Astrocyte of the spinal cord (primary cell): ENCODE data around the gene MYLK.

Source experiments
- DNase-seq: peaks from one replicate; pipeline ENCODE4 v3.0.0; 2011; ENCODE audit warnings: low read depth, low spot score
- H3K4me3 ChIP-seq: 2 replicates; pipeline ENCODE4 v1.5.1; 2011; ENCODE audit warnings: low read depth, mild to moderate bottlenecking, low read length, moderate library complexity
- in situ Hi-C: cut with HindIII; loops from 2 replicates; pipeline ENCODE4 v1.10.0; 2017; ENCODE audit warnings: low sequenced_read_pairs
- TF ChIP-seq, protein P1 (sequence below): IDR thresholded peaks from 2 replicates; pipeline ENCODE4 v1.5.1; 2012; ENCODE audit warnings: low read depth, mild to moderate bottlenecking, low read length, inconsistent platforms

Gene MYLK

DNA sequence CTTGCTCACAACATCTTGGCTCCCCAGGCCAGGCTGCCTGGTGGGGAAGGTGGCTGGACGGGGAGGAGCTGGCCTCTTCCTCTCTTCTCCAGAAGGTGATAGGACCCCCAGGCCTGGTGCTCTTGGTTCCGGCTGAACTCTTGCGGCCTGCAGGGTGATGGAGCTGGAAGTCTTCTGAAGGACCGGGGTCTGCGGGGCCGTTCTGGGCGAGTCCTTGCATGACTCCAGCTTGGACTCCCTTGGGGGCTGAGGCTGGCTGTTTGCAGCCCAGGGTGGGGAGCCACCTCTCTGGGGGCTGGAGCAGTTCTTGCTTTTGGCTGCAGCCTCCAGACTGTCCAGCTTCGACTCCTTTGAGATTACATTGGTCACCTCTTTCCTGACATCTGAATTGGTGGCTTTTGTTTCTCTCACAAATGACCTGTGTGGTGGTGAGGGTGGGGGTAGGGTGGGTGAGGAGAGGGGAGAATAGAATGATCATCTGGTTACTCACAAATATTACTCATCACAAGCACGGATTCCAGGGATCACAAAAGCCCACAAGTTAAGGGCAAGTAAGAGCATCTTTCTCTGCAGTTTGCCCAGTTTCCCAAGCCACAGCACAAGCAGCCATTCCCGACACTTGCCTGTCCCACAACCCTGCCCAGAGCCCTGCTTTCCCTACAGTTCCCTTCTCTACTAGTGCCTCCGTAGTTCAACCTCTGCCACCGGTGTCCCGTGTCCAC lies 150.2 kb downstream of the MYLK start:
- in situ Hi-C loops, result no loop called here
- DNase-seq, result peak; percentile 86
- TF ChIP-seq, protein P1, sequence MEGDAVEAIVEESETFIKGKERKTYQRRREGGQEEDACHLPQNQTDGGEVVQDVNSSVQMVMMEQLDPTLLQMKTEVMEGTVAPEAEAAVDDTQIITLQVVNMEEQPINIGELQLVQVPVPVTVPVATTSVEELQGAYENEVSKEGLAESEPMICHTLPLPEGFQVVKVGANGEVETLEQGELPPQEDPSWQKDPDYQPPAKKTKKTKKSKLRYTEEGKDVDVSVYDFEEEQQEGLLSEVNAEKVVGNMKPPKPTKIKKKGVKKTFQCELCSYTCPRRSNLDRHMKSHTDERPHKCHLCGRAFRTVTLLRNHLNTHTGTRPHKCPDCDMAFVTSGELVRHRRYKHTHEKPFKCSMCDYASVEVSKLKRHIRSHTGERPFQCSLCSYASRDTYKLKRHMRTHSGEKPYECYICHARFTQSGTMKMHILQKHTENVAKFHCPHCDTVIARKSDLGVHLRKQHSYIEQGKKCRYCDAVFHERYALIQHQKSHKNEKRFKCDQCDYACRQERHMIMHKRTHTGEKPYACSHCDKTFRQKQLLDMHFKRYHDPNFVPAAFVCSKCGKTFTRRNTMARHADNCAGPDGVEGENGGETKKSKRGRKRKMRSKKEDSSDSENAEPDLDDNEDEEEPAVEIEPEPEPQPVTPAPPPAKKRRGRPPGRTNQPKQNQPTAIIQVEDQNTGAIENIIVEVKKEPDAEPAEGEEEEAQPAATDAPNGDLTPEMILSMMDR, result no peak
- H3K4me3 ChIP-seq, result no peak overlapping the region

DNA sequence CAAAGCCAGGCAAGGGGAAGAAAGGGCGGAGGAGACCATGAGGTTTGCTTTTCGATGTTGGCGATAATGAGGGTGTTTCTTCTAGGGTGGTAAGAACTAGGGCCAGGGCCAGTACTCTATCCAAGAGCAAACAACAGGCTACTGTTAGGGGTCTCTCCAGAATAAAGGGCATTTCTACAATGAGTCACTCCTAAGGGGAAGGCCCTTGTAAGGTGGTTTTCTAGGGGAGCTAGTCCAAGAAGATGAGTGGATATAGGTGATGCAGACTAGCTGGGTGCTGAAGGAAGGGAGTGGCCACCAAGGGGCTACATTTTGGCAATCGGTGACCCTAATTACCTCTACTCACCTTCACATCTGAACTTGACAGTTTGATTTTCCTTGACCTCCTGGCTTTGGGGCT lies 150.8 kb downstream of the MYLK start:
- in situ Hi-C loops, result no loop called here

DNA sequence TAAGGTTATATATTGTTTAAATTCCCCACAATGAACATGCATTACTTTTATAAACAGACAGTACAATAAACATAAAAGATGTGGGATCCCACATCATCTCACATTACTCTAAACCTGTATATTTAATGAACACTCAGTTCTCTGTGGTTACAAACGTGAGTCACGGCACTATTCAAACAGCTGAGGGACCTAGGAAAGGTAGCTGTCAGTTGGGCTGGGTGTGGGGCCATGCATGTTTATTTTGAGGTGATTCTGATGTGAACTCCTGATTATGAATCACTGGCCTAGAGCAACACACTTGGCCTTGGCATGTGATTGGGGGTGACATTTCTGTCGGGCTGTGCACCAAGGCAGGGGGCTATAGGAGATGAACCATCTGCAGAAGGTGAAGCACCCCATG lies 151.7 kb downstream of the MYLK start:
- TF ChIP-seq, protein P1, result no peak
- DNase-seq, result peak; percentile 84
- H3K4me3 ChIP-seq, result no peak overlapping the region
- in situ Hi-C loops, result no loop called here

More for the DNA sequence above, 150.8 kb downstream of the MYLK start:
- TF ChIP-seq, protein P1, result no peak
- DNase-seq, result no peak
- H3K4me3 ChIP-seq, result no peak overlapping the region

DNA sequence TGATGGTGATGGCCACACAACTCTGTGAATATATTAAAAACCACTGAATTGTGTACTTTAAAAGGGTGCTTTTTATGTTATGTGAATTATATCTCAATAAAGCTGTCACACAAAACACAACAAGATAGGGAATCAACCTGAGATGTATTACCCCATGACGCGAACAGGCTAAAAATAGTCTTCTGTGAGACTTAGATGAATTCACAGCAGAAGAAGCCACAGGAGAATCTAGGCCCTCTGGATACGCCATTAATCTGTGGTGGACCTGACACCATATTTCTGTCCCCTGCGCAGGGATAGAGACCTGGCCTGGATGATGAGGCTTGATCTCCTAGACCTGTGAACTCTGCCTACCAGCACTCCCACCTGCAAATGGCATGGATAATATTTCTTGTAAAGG lies 153.3 kb downstream of the MYLK start:
- no peak for DNase-seq
- no peak overlapping the region for H3K4me3 ChIP-seq
- TF ChIP-seq, protein P1, result no peak
- in situ Hi-C loops, result no loop called here

DNA sequence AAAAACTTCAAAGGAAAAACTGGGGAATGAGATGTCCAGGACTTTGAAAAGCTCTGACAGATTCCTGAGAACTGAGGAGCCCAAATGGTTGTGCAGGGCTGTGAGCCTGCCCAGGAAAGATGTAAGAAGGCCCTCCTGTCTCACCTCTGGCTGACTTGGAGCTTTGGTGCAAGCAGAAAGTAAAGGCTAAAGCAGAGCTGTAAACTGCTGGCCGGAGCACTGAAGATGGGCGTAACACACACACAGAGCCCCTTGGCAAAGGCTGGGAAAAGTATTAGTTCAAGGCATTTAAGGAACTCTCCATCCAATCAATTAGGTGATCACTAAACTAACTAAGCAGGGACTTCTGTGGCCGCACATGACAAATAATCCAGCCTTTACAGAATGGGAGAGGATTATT lies 155.1 kb downstream of the MYLK start:
- DNase-seq, result no peak
- H3K4me3 ChIP-seq, result no peak overlapping the region
- in situ Hi-C loops, result no loop called here
- TF ChIP-seq, protein P1, result no peak

DNA sequence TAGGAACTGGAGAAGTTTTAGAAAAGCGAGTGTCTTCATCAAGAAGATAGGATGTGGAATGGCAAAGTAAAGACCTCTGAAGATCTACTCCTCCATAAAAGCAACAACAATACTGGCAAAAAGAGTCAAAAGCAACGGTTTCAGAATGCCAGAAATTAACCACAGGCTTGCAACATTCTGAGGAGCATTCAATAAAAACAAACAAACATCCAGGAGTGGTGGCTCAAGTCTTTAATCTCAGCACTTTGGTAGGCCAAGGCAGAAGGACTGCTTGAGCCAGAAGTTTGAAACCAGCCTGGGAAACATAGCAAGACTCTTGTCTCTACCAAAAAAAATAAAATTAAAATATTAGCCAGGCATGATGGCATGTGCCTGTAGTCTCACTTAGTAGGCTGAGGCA lies 156.1 kb downstream of the MYLK start:
- no peak overlapping the region for H3K4me3 ChIP-seq
- peak; percentile 19 for DNase-seq
- TF ChIP-seq, protein P1, result no peak
- in situ Hi-C loops, result no loop called here
